Endothelial cell of umbilical vein (primary cell): Measurements from ENCODE around the gene RBMS1. TPM values are rescaled to one million over a fixed set of nuclear protein-coding genes. Genes with fewer than 3 reads are reported as not detected.
A peak's percentile ranks its signal among the peaks of the same experiment; 100 is the strongest.

Source experiments
- BruUV-seq: library from RNA; stranded (reverse); fragments of 400-500 nt; replicated peaks from 2 replicates; lab custom pipeline; 2021; lab: Mats Ljungman, UMichigan
- CTCF ChIA-PET: fragments of 300-600, 350-600 bp; sonication (Branson Sonifier 250); formaldehyde crosslinking; loops from one replicate; lab custom pipeline; 2021; ENCODE audit warnings: antibody characterized with exemption, inconsistent platforms; lab: Charles Lee
- POLR2A ChIA-PET: fragments of 300-600, 350-600 bp; sonication (Branson Sonifier 250); formaldehyde crosslinking; loops from one replicate; lab custom pipeline; 2021; ENCODE audit warnings: antibody characterized with exemption, inconsistent platforms; lab: Charles Lee
- DNase-seq: peaks from one replicate; pipeline ENCODE4 v3.0.0-alpha.2; 2011; ENCODE audit warnings: low read depth, low spot score
- FAIRE-seq: peaks from 2 replicates; lab custom pipeline; 2011; peaks lifted over from hg19 to GRCh38; lab: Jason Lieb, UNC
- H2AFZ ChIP-seq: 2 replicates; pipeline ENCODE4 v1.6.0; 2012; ENCODE audit warnings: low read depth, low read length, control low read depth, inconsistent platforms
- H3K27ac ChIP-seq: 2 replicates; pipeline ENCODE4 v1.5.1; 2011; ENCODE audit warnings: low read depth, mild to moderate bottlenecking, control low read depth, low read length, moderate library complexity; ENCODE audit not compliant: insufficient read depth
- H3K27me3 ChIP-seq, 2 experiments: 2 replicates each; pipeline versions ENCODE4 v1.6.0 to v1.6.1; 2011; ENCODE audit warnings: low read length in 2 of 2, mixed read lengths in 1 of 2; ENCODE audit not compliant: control insufficient read depth in 2 of 2, insufficient read depth in 2 of 2
- H3K36me3 ChIP-seq, 2 experiments: 2 replicates in 1 of 2; 3 replicates in 1 of 2; pipeline ENCODE4 v1.5.1; 2011; ENCODE audit warnings: low read length in 2 of 2, mild to moderate bottlenecking in 1 of 2, moderate library complexity in 1 of 2; ENCODE audit not compliant: control insufficient read depth in 2 of 2, insufficient read depth in 2 of 2; ENCODE audit errors: extremely low read depth in 1 of 2
- H3K4me1 ChIP-seq: 3 replicates; pipeline ENCODE4 v1.5.1; 2011; ENCODE audit warnings: mild to moderate bottlenecking, low read length; ENCODE audit not compliant: control insufficient read depth, insufficient read depth; ENCODE audit errors: extremely low read depth
- H3K4me2 ChIP-seq: 2 replicates; pipeline ENCODE4 v1.6.1; 2011; ENCODE audit warnings: low read length, control low read depth, mixed read lengths; ENCODE audit not compliant: insufficient read depth
- H3K4me3 ChIP-seq, 3 experiments: fragments of 200-600 bp in 1 of 3; sonication (generic), shearing (Covaris generic) in 1 of 3; replicated peaks in 1 of 3; 2 replicates each; pipeline ENCODE4 v1.5.1; 2011 to 2016; ENCODE audit warnings: control low read depth in 3 of 3, low read length in 3 of 3, mild to moderate bottlenecking in 2 of 3, inconsistent platforms in 1 of 3, low read depth in 1 of 3, moderate library complexity in 1 of 3; ENCODE audit not compliant: insufficient read depth in 1 of 3
- H3K79me2 ChIP-seq: 2 replicates; pipeline ENCODE4 v1.6.0; 2012; ENCODE audit warnings: low read length, inconsistent platforms; ENCODE audit not compliant: control insufficient read depth, insufficient read depth
- H3K9ac ChIP-seq: replicated peaks from 2 replicates; pipeline ENCODE3; 2011; ENCODE audit warnings: low read length, control low read depth; ENCODE audit not compliant: insufficient read depth; ENCODE audit errors: extremely low read depth
- H3K9me1 ChIP-seq: replicated peaks from 3 replicates; pipeline ENCODE4 v1.6.0; 2011; ENCODE audit warnings: mild to moderate bottlenecking, low read length; ENCODE audit not compliant: control insufficient read depth, insufficient read depth; ENCODE audit errors: extremely low read depth
- H3K9me3 ChIP-seq: replicated peaks from 2 replicates; pipeline ENCODE4 v1.5.1; 2012; ENCODE audit warnings: low read length, inconsistent platforms; ENCODE audit not compliant: control insufficient read depth, insufficient read depth
- H4K20me1 ChIP-seq: replicated peaks from 2 replicates; pipeline ENCODE3; 2011; ENCODE audit warnings: mild to moderate bottlenecking, low read length; ENCODE audit not compliant: control insufficient read depth, insufficient read depth; ENCODE audit errors: extremely low read depth
- CTCF ChIP-seq, 2 donors: IDR thresholded peaks; 1 replicate in 1 of 2; 2 replicates in 1 of 2; pipeline ENCODE4 v1.5.1; 2011; ENCODE audit warnings: low read length in 2 of 2, mild to moderate bottlenecking in 2 of 2, moderate library complexity in 2 of 2, control low read depth in 1 of 2, inconsistent platforms in 1 of 2, low read depth in 1 of 2; ENCODE audit not compliant: insufficient read depth in 1 of 2; ENCODE audit errors: extremely low read depth in 1 of 2
- EZH2 ChIP-seq: IDR thresholded peaks from 2 replicates; pipeline ENCODE4 v1.6.1; 2012; ENCODE audit warnings: borderline replicate concordance, low read depth, mild to moderate bottlenecking, moderate library complexity, low read length, inconsistent platforms; ENCODE audit not compliant: severe bottlenecking
- JUN ChIP-seq: IDR thresholded peaks from 2 replicates; pipeline ENCODE4 v1.6.1; 2011; ENCODE audit warnings: borderline replicate concordance, low read depth; ENCODE audit not compliant: insufficient read length, insufficient read depth
- MAX ChIP-seq: IDR thresholded peaks from 2 replicates; pipeline ENCODE4 v1.6.1; 2011; ENCODE audit not compliant: insufficient read depth, insufficient read length
- MYC ChIP-seq: IDR thresholded peaks from one replicate; pipeline ENCODE4 v1.6.1; 2011; ENCODE audit warnings: mild to moderate bottlenecking, low read depth, low read length
- POLR2A ChIP-seq: IDR thresholded peaks from 2 replicates; pipeline ENCODE4 v1.6.1; 2012; ENCODE audit warnings: low read depth, mild to moderate bottlenecking, control low read depth, low read length
- dilution Hi-C: fragments of 300-500 bp; cut with MboI; formaldehyde crosslinking; loops from one replicate; pipeline ENCODE4 v1.15.0; 2019; ENCODE audit warnings: low sequenced_read_pairs; ENCODE audit not compliant: extremely low pct_ligation_motif_present
- intact Hi-C: fragments of 100-400 bp; cut with micrococcal nuclease; formaldehyde crosslinking; loops from one replicate; pipeline ENCODE4 v1.10.0; 2022
- polyA plus RNA-seq, 4 experiments: library from polyadenylated mRNA; depleted of rRNA in 3 of 4; stranded (reverse) in 3 of 4; unstranded in 1 of 4; fragments of >200 nt; gene quantifications; 2 replicates each; pipeline versions ENCODE4 v1.2.1 to v1.2.3, GENCODE V29; 2011 to 2012; ENCODE audit warnings: missing spikeins in 1 of 4
- total RNA-seq: library from RNA; stranded (reverse); gene quantifications from 2 replicates; pipeline ENCODE4 v1.2.3, GENCODE V29; 2021

The RBMS1 gene
- total and polyA plus RNA-seq, 2 donors (not counting 3 experiments of a cell fraction or from before 2014, with no cell fraction given): 60.0 to 93.3 TPM

DNA sequence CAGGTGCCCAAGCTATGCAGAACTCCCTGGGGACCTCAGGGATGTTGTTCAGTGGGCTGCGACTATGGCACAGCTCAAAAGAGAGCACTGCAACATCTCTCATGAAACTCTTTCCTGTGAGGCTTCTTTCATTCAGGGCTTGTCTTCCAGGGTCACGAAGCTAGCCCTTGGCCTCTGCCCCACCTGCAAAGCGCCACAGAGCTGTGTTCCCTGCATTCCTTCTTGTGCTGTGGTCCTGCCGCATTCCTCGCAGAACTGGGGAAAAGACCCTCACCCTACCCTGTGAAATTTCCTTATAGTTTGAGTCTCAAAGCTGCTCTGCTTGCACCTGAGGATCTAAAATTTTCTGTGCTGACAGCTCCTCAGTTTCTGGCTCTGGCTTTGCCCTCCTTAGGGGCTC is 267.2 kb downstream of the RBMS1 start:
- CTCF ChIA-PET: interaction anchor here (0.8 to 9.0 kb wide), 8 partner anchors 11 to 838 kb away, joined by 3 to 56 read pairs (median 6); no protein-coding TSS in a partner anchor
- POLR2A ChIA-PET: interaction anchor here (1.1 kb wide), 1 partner anchor 21 kb away, joined by 3 read pairs; no protein-coding TSS in a partner anchor
- TF ChIP-seq MAX (no peak), JUN (no peak), MYC (no peak), EZH2 (no peak), POLR2A (no peak), CTCF (IDR thresholded peaks at IDR 0.05; ENCODE audit: extremely low read depth in 1 of 2, insufficient read depth in 1 of 2, low read depth in 1 of 2, low read length in 2 of 2) (no peak)
- no TSS peak for BruUV-seq
- no peaks in the 10 kb centered on the region for H3K79me2 ChIP-seq
- H3K27ac ChIP-seq: peak overlapping the region; percentile 95
- no peak overlapping the region for H2AFZ ChIP-seq
- no peak overlapping the region for H3K9ac ChIP-seq
- no peaks in the 10 kb centered on the region for H4K20me1 ChIP-seq
- H3K9me1 ChIP-seq: no peaks in the 10 kb centered on the region
- no peak overlapping the region for H3K4me2 ChIP-seq
- H3K36me3 ChIP-seq: no peaks in the 10 kb centered on the region
- H3K27me3 ChIP-seq: no peaks in the 10 kb centered on the region
- H3K4me1 ChIP-seq: peaks cover 83% of the 10 kb centered on the region
- intact Hi-C loops (loop anchor here (5.0 kb wide), 1 partner anchor 69 kb away; no protein-coding TSS in a partner anchor), dilution Hi-C loops (no loop called here)
- DNase-seq (no peak), FAIRE-seq (no peak)
- H3K9me3 ChIP-seq: no peaks in the 10 kb centered on the region
- no peak overlapping the region for H3K4me3 ChIP-seq
